B cell (primary cell): ENCODE data around the gene EP400.

Experiments used
- EZH2 ChIP-seq: IDR thresholded peaks from 2 replicates; pipeline ENCODE4 v1.6.1; 2012; ENCODE audit warnings: borderline replicate concordance, low read depth, mild to moderate bottlenecking, moderate library complexity, low read length; ENCODE audit not compliant: insufficient read depth, poor library complexity, severe bottlenecking
- TF ChIP-seq, protein P1 (sequence below): fragments of 200-600 bp; IDR thresholded peaks from one replicate; pipeline ENCODE4 v1.8.0; 2022; ENCODE audit warnings: antibody characterized with exemption, mild to moderate bottlenecking

DNA sequence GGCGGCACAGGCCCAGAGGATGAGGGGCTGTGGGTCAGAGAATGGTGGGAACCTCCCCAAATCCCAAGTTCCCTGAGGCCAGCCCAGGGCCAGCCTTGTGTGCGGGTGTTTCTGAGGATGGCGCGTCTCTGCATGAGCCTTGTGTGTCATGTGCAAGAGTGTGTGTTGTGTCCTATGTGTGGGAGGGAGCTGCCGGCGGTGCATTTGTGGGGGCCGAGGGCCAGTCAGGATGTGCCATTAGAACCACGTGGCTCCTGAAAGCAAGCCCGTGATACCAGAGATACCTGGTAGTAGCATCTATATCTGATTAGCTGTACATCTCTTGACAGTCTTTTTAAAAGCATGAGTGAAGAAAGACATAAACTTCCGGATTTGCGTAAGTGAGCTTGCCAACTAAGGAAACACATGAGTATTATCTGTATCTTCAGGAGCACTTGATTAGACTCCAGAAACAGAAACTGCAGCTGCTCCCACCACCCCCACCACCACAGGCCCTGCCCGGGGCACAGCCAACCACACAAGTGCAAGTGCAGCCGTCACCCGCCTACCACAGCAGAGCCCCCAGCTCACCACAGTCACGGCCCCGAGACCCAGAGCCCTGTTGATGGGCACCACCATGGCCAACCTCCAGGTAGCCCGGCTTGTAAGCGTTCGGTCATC lies 175.2 kb downstream of the EP400 start:
- no peak for TF ChIP-seq EZH2
- TF ChIP-seq, protein P1, sequence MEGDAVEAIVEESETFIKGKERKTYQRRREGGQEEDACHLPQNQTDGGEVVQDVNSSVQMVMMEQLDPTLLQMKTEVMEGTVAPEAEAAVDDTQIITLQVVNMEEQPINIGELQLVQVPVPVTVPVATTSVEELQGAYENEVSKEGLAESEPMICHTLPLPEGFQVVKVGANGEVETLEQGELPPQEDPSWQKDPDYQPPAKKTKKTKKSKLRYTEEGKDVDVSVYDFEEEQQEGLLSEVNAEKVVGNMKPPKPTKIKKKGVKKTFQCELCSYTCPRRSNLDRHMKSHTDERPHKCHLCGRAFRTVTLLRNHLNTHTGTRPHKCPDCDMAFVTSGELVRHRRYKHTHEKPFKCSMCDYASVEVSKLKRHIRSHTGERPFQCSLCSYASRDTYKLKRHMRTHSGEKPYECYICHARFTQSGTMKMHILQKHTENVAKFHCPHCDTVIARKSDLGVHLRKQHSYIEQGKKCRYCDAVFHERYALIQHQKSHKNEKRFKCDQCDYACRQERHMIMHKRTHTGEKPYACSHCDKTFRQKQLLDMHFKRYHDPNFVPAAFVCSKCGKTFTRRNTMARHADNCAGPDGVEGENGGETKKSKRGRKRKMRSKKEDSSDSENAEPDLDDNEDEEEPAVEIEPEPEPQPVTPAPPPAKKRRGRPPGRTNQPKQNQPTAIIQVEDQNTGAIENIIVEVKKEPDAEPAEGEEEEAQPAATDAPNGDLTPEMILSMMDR, result no peak
